ENCODE data around the gene TMC4. TPM values are rescaled to one million over a fixed set of nuclear protein-coding genes. Genes with fewer than 3 reads are reported as not detected.

Gene TMC4
- polyA plus RNA-seq, 1 of the 3 experiments (the other 2 are of a cell fraction), result 2.8 TPM

- Histone ChIP-seq H2AFZ (ENCODE audit: low read depth) (no peak overlapping the region), H3K4me2 (no peak overlapping the region), H3K79me2 (ENCODE audit: insufficient read depth) (peaks cover 56% of the 10 kb centered on the region), H3K9me2 (no peaks in the 10 kb centered on the region), H3K27ac (ENCODE audit: low read depth in 2 of 2, low read length in 1 of 2) (no peak overlapping the region), H3K9ac (no peak overlapping the region), H3K4me3 (ENCODE audit: low read depth in 2 of 2, low read length in 1 of 2) (no peak overlapping the region), H3K4me1 (ENCODE audit: control insufficient read depth in 1 of 2, insufficient read depth in 2 of 2, low read depth in 1 of 2, low read length in 1 of 2) (peaks cover 0 to 17% of the 10 kb centered on the region in 2 experiments; a peak in 1 of 4 replicates), H3K36me3 (replicated peaks in 1 of 2; ENCODE audit: control insufficient read depth in 1 of 2, insufficient read depth in 2 of 2, low read length in 1 of 2) (peaks cover 25 to 67% of the 10 kb centered on the region in 2 experiments), H3K27me3 (ENCODE audit: insufficient read depth) (no peaks in the 10 kb centered on the region), H3F3A (replicated peaks; ENCODE audit: insufficient read depth) (no peaks in the 10 kb centered on the region), H4K20me1 (ENCODE audit: insufficient read depth) (peaks cover 47% of the 10 kb centered on the region), H3K9me3 (no peaks in the 10 kb centered on the region)
- DNase-seq, result no peak
- 97% methylated on average over 3 of the region's 3 CpGs for WGBS (ENCODE audit: low lambda C conversion rate)
- CTCF ChIA-PET, result no interaction called here
- TF ChIP-seq EZH2phosphoT487 (IDR thresholded peaks at IDR 0.05; ENCODE audit: borderline replicate concordance, low read depth), result no peak
- no peak for TF ChIP-seq FOXM1 (IDR thresholded peaks at IDR 0.05; ENCODE audit: low read depth)
- TF ChIP-seq, protein P1, sequence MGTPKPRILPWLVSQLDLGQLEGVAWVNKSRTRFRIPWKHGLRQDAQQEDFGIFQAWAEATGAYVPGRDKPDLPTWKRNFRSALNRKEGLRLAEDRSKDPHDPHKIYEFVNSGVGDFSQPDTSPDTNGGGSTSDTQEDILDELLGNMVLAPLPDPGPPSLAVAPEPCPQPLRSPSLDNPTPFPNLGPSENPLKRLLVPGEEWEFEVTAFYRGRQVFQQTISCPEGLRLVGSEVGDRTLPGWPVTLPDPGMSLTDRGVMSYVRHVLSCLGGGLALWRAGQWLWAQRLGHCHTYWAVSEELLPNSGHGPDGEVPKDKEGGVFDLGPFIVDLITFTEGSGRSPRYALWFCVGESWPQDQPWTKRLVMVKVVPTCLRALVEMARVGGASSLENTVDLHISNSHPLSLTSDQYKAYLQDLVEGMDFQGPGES (IDR thresholded peaks at IDR 0.05; ENCODE audit: low read depth, low read length), result no peak
- TF ChIP-seq EP300 (IDR thresholded peaks at IDR 0.05; ENCODE audit: borderline replicate concordance in 1 of 2, low read depth in 1 of 2, low read length in 1 of 2), result no peak
- TF ChIP-seq TCF12 (IDR thresholded peaks at IDR 0.05), result no peak
- TF ChIP-seq GABPA (IDR thresholded peaks at IDR 0.05; ENCODE audit: low read depth), result no peak
- TF ChIP-seq GATA2 (CRISPR knock-in tag; IDR thresholded peaks at IDR 0.05), result no peak
- no peak for TF ChIP-seq PBX3 (IDR thresholded peaks at IDR 0.05)
- no peak for TF ChIP-seq NRF1 (IDR thresholded peaks at IDR 0.05; ENCODE audit: low read depth, low read length)
- POLR2A ChIA-PET, result no interaction called here
These were observed 31.6 kb downstream of the TMC4 start for GRCh38 chr19:54141356-54141755.

DNA sequence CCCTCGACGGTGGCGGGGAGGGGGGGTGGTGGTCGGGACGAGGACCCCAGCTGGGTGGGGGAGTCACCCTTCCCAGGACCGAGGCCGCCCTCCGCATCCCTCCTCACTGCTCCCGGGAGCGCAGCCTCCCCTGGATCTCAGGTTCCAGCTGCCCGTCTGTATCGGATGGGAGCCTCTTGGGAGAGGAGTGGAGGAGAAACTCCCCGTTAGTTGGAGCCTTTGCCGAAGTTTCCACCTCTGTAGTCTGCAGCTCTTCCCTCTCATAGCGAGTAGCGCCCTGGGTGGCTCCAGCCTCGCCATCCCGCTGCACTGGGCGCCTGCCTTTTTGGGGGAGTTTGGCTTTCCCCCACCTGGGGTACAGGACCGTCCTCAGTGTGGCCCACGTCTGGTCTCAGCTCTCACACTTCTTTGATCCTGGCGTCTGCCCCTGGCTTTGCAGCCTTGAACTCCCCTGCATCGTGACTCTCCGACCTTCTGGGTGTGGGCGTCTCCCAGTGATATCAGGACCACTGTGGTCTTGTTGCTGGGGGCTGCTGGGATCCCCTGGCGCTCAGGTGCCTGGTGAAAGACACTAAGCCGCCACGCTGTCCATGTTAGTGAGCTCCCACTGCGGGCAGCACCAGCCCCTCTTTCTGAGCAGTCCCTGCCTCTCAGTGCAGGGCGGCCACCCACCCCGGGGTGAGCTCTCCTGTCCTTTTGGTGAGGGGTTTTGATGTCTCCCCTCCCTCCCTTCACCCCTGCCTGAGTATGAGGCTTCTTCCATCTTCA lies 34.3 kb downstream of the TMC4 start:
- peaks cover 16 to 41% of the 10 kb centered on the region in 2 experiments for H3K36me3 ChIP-seq (replicated peaks in 1 of 2; ENCODE audit: control insufficient read depth in 1 of 2, insufficient read depth in 2 of 2, low read length in 1 of 2)
- H3K9me3 ChIP-seq, result no peaks in the 10 kb centered on the region
- no peaks in the 10 kb centered on the region for H3K27me3 ChIP-seq (ENCODE audit: insufficient read depth)
- H3K9ac ChIP-seq, result peak overlapping the region; percentile 98
- H3K27ac ChIP-seq (ENCODE audit: low read depth in 2 of 2, low read length in 1 of 2), result no peak overlapping the region; a peak in 1 of 4 replicates
- ChIA-PET CTCF (interaction anchor here (0.9 to 1.5 kb wide), 5 partner anchors 20 to 93 kb away, joined by 3 to 5 read pairs (median 3); partner anchors contain the start of gene LENG1), POLR2A (interaction anchor here (3.0 kb wide), 1 partner anchor 23 kb away, joined by 30 read pairs; the partner anchor contains the start of genes PRPF31 and TFPT)
- H2AFZ ChIP-seq (ENCODE audit: low read depth), result no peak overlapping the region
- H3K4me2 ChIP-seq, result peak overlapping the region; percentile 94
- peaks cover 47% of the 10 kb centered on the region for H4K20me1 ChIP-seq (ENCODE audit: insufficient read depth)
- no peaks in the 10 kb centered on the region for H3K9me2 ChIP-seq
- 56% methylated on average over 14 of the region's 31 CpGs for WGBS (ENCODE audit: low lambda C conversion rate)
- peaks cover 56% of the 10 kb centered on the region for H3K79me2 ChIP-seq (ENCODE audit: insufficient read depth)
- DNase-seq, result no peak
- no peaks in the 10 kb centered on the region for H3F3A ChIP-seq (replicated peaks; ENCODE audit: insufficient read depth)
- TF ChIP-seq RXRA (IDR thresholded peaks at IDR 0.05; ENCODE audit: borderline replicate concordance, low read depth), result no peak
- TF ChIP-seq SIN3A (IDR thresholded peaks at IDR 0.05; ENCODE audit: borderline replicate concordance, low read depth, low read length), result no peak
- no peak for TF ChIP-seq TAF1 (IDR thresholded peaks at IDR 0.05; ENCODE audit: borderline replicate concordance, low read depth, low read length)
- no peak for TF ChIP-seq FOXM1 (IDR thresholded peaks at IDR 0.05; ENCODE audit: low read depth)
- TF ChIP-seq YY1 (IDR thresholded peaks at IDR 0.05; ENCODE audit: low read depth), result no peak
- no peak for TF ChIP-seq TEAD4 (IDR thresholded peaks at IDR 0.05; ENCODE audit: borderline replicate concordance, insufficient read depth)
- TF ChIP-seq, protein P2, sequence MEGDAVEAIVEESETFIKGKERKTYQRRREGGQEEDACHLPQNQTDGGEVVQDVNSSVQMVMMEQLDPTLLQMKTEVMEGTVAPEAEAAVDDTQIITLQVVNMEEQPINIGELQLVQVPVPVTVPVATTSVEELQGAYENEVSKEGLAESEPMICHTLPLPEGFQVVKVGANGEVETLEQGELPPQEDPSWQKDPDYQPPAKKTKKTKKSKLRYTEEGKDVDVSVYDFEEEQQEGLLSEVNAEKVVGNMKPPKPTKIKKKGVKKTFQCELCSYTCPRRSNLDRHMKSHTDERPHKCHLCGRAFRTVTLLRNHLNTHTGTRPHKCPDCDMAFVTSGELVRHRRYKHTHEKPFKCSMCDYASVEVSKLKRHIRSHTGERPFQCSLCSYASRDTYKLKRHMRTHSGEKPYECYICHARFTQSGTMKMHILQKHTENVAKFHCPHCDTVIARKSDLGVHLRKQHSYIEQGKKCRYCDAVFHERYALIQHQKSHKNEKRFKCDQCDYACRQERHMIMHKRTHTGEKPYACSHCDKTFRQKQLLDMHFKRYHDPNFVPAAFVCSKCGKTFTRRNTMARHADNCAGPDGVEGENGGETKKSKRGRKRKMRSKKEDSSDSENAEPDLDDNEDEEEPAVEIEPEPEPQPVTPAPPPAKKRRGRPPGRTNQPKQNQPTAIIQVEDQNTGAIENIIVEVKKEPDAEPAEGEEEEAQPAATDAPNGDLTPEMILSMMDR (IDR thresholded peaks at IDR 0.05), result no peak
- no peak for TF ChIP-seq RCOR1 (IDR thresholded peaks at IDR 0.05; ENCODE audit: low read length)
- TF ChIP-seq NRF1 (IDR thresholded peaks at IDR 0.05; ENCODE audit: low read depth, low read length), result no peak
- TF ChIP-seq NFIC (IDR thresholded peaks at IDR 0.05; ENCODE audit: borderline replicate concordance), result no peak
- peak overlapping the region; percentile 76 to 86 for H3K4me3 ChIP-seq (ENCODE audit: low read depth in 2 of 2, low read length in 1 of 2)
- peaks cover 0 to 24% of the 10 kb centered on the region in 2 experiments; a peak in 1 of 4 replicates for H3K4me1 ChIP-seq (ENCODE audit: control insufficient read depth in 1 of 2, insufficient read depth in 2 of 2, low read depth in 1 of 2, low read length in 1 of 2)

Measured in SK-N-SH (cell line).